Measurements from ENCODE around the gene TRIP12. TPM values are rescaled to one million over a fixed set of nuclear protein-coding genes. Genes with fewer than 3 reads are reported as not detected.

The TRIP12 gene
- polyA plus RNA-seq, 1 of the 3 experiments (the other 2 are of a cell fraction), result 30.3 TPM

DNA sequence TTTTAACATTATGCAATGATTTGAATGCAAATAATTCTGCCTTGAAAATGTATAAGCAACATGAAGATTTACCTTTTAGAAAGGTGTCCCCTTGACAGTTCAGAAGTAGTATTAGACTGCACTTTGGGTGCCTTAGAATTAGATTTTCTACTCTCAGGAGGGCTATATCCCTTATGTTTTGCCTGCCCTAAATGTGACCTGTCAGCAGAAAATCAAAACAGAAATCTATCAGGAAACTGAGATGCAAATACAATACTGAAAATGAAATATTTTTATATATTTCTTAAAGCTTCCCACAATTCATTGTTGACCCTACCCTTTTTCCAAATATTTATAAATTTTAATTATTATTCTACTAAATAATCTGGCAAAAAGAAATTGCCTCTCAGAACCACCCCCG, 61.5 kb downstream of the TRIP12 start (continued):
- TF ChIP-seq, protein P1, sequence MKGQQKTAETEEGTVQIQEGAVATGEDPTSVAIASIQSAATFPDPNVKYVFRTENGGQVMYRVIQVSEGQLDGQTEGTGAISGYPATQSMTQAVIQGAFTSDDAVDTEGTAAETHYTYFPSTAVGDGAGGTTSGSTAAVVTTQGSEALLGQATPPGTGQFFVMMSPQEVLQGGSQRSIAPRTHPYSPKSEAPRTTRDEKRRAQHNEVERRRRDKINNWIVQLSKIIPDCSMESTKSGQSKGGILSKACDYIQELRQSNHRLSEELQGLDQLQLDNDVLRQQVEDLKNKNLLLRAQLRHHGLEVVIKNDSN (IDR thresholded peaks at IDR 0.05; ENCODE audit: borderline replicate concordance, low read depth), result no peak
- no peak for TF ChIP-seq GATA2 (CRISPR knock-in tag; IDR thresholded peaks at IDR 0.05)

GRCh38 chr2:229858351-229858750, 63.5 kb downstream of the TRIP12 start:
- no peak overlapping the region for H2AFZ ChIP-seq (ENCODE audit: low read depth)
- H3F3A ChIP-seq (replicated peaks; ENCODE audit: insufficient read depth), result peaks cover 15% of the 10 kb centered on the region
- 95% methylated on average over 3 of the region's 3 CpGs for WGBS (ENCODE audit: low lambda C conversion rate)
- no peaks in the 10 kb centered on the region for H3K9me3 ChIP-seq
- no peaks in the 10 kb centered on the region for H3K9me2 ChIP-seq
- H3K4me3 ChIP-seq (ENCODE audit: low read depth in 2 of 2, low read length in 1 of 2), result no peak overlapping the region
- H3K27me3 ChIP-seq (ENCODE audit: insufficient read depth), result no peaks in the 10 kb centered on the region
- POLR2A ChIA-PET, result no interaction called here
- H3K4me1 ChIP-seq (ENCODE audit: control insufficient read depth in 1 of 2, insufficient read depth in 2 of 2, low read depth in 1 of 2, low read length in 1 of 2), result peaks cover 4 to 11% of the 10 kb centered on the region in 2 experiments; a peak in 3 of 4 replicates
- peaks cover 37% of the 10 kb centered on the region for H4K20me1 ChIP-seq (ENCODE audit: insufficient read depth)
- H3K27ac ChIP-seq (ENCODE audit: low read depth in 2 of 2, low read length in 1 of 2), result no peak overlapping the region
- no peak overlapping the region for H3K4me2 ChIP-seq
- H3K79me2 ChIP-seq (ENCODE audit: insufficient read depth), result peaks cover 99% of the 10 kb centered on the region
- CTCF ChIA-PET, result no interaction called here
- DNase-seq, result no peak
- peaks cover 32 to 55% of the 10 kb centered on the region in 2 experiments for H3K36me3 ChIP-seq (replicated peaks in 1 of 2; ENCODE audit: control insufficient read depth in 1 of 2, insufficient read depth in 2 of 2, low read length in 1 of 2)
- no peak overlapping the region for H3K9ac ChIP-seq
- no peak for TF ChIP-seq MAX (IDR thresholded peaks at IDR 0.05; ENCODE audit: low read depth)
- no peak for TF ChIP-seq MEF2A (IDR thresholded peaks at IDR 0.05; ENCODE audit: borderline replicate concordance, low read depth)
- no peak for TF ChIP-seq RFX5 (IDR thresholded peaks at IDR 0.05; ENCODE audit: low read length)
- no peak for TF ChIP-seq CTCF (IDR thresholded peaks at IDR 0.05)
- TF ChIP-seq NRF1 (IDR thresholded peaks at IDR 0.05; ENCODE audit: low read depth, low read length), result no peak
- TF ChIP-seq REST (IDR thresholded peaks at IDR 0.05; ENCODE audit: low read depth, low read length), result no peak
- TF ChIP-seq POLR2AphosphoS5 (IDR thresholded peaks at IDR 0.05; ENCODE audit: low read depth, low read length), result no peak
- TF ChIP-seq, protein P1 (IDR thresholded peaks at IDR 0.05; ENCODE audit: borderline replicate concordance, low read depth), result no peak
- TF ChIP-seq FOXJ3 (CRISPR knock-in tag; IDR thresholded peaks at IDR 0.05), result no peak
- TF ChIP-seq FOSL2 (IDR thresholded peaks at IDR 0.05; ENCODE audit: borderline replicate concordance, low read depth), result no peak
- no peak for TF ChIP-seq EZH2phosphoT487 (IDR thresholded peaks at IDR 0.05; ENCODE audit: borderline replicate concordance, low read depth)
- TF ChIP-seq JUND (IDR thresholded peaks at IDR 0.05), result no peak
- no peak for TF ChIP-seq NFIC (IDR thresholded peaks at IDR 0.05; ENCODE audit: borderline replicate concordance)

Data from SK-N-SH (cell line).